ENCODE measurements around the gene UBC. TPM values are rescaled to one million over a fixed set of nuclear protein-coding genes. Genes with fewer than 3 reads are reported as not detected.
"Not testable (repeated sequence)": the region's sequence is repeated elsewhere in the genome, so short reads cannot be mapped to it uniquely, and the experiment has no call there.

UBC gene
- total RNA-seq, 1 experiment from 2014 or later: 880 TPM

DNA sequence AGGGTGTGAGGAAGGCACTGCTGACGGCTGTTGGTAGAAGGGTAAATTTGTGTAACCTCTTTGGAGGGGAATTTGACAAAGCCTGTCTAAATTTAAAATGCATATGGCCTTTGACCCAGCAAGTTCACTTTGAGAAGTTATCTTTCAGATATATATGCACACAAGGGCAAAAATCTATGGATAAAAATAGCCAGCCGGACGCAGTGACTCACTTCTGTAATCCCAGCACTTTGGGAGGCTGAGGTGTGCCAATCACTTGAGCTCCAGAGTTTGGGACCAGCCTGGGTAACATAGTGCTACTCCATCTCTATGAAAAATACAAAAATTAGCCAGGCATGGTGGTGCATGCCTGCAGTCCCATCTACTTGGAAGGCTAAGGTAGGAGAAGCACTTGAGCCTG is 13.4 kb downstream of the UBC start:
- ChIA-PET POLR2A (interaction anchor here (1.5 kb wide), 1 partner anchor 38 kb away, joined by 4 read pairs; no protein-coding TSS in a partner anchor), CTCF (interaction anchor here (1.7 kb wide), 1 partner anchor 39 kb away, joined by 13 read pairs; no protein-coding TSS in a partner anchor)
- H3K36me3 ChIP-seq (ENCODE audit: control insufficient read depth, insufficient read depth, low read length): no peaks in the 10 kb centered on the region
- Mint-ChIP-seq H3K9me3 (ENCODE audit: unreplicated experiment) (no peaks in the 10 kb centered on the region), H3K4me3 (ENCODE audit: unreplicated experiment) (no peak overlapping the region), H3K27me3 (ENCODE audit: insufficient read depth, unreplicated experiment) (no peaks in the 10 kb centered on the region), H3K27ac (ENCODE audit: unreplicated experiment) (peak overlapping the region; percentile 55), H3K36me3 (ENCODE audit: insufficient read depth, unreplicated experiment) (peaks cover 12% of the 10 kb centered on the region), H3K4me1 (ENCODE audit: low read depth, unreplicated experiment) (peaks cover 17% of the 10 kb centered on the region)
- H3K27me3 ChIP-seq (replicated peaks; ENCODE audit: control insufficient read depth, insufficient read depth, low read length): no peaks in the 10 kb centered on the region
- peaks cover 30% of the 10 kb centered on the region for H3K4me1 ChIP-seq
- no peaks in the 10 kb centered on the region for H3K9me3 ChIP-seq
- H3K4me3 ChIP-seq (ENCODE audit: low read depth, low read length): no peak overlapping the region
- TF ChIP-seq, protein P1, sequence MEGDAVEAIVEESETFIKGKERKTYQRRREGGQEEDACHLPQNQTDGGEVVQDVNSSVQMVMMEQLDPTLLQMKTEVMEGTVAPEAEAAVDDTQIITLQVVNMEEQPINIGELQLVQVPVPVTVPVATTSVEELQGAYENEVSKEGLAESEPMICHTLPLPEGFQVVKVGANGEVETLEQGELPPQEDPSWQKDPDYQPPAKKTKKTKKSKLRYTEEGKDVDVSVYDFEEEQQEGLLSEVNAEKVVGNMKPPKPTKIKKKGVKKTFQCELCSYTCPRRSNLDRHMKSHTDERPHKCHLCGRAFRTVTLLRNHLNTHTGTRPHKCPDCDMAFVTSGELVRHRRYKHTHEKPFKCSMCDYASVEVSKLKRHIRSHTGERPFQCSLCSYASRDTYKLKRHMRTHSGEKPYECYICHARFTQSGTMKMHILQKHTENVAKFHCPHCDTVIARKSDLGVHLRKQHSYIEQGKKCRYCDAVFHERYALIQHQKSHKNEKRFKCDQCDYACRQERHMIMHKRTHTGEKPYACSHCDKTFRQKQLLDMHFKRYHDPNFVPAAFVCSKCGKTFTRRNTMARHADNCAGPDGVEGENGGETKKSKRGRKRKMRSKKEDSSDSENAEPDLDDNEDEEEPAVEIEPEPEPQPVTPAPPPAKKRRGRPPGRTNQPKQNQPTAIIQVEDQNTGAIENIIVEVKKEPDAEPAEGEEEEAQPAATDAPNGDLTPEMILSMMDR (IDR thresholded peaks at IDR 0.05; ENCODE audit: insufficient read depth in 1 of 2, low read depth in 1 of 2, low read length in 1 of 2, severe bottlenecking in 1 of 2, unreplicated experiment in 1 of 2): no peak
- no peak for DNase-seq
- BruUV-seq (replicated peaks): no TSS peak
- intact Hi-C loops (cut with micrococcal nuclease; ENCODE audit: unreplicated experiment): no loop called here

DNA sequence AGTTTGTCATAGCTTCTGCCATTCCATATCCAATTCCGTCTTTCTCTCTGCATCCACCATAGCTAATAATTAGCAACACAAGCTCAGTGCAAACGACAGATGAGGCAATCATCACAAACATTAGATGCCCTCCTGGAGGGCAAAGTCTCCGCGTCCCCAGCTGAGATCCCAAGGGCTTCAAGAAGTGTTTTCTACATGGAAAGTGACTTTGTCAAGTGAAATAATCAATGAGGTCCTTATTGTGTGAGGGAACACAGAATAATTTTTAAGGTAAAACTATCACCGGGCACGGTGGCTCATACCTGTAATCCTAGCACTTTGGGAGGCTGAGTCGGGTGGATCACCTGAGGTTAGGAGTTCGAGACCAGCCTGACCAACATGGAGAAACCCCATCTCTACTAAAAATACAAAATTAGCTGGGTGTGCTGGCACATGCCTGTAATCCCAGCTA is 14.1 kb downstream of the UBC start:
- not testable (repeated sequence) for H3K9me3 Mint-ChIP-seq (ENCODE audit: unreplicated experiment); H3K27me3 Mint-ChIP-seq (ENCODE audit: insufficient read depth, unreplicated experiment); H3K36me3 Mint-ChIP-seq (ENCODE audit: insufficient read depth, unreplicated experiment); H3K27me3 ChIP-seq (replicated peaks; ENCODE audit: control insufficient read depth, insufficient read depth, low read length); BruUV-seq (replicated peaks); H3K9me3 ChIP-seq; H3K36me3 ChIP-seq (ENCODE audit: control insufficient read depth, insufficient read depth, low read length); H3K4me3 ChIP-seq (ENCODE audit: low read depth, low read length)
- peak overlapping the region; percentile 53 for H3K4me3 Mint-ChIP-seq (ENCODE audit: unreplicated experiment)
- peak; percentile 71 to 73 for DNase-seq
- CTCF ChIA-PET: interaction anchor here (1.0 to 2.0 kb wide), 5 partner anchors 9 to 40 kb away, joined by 3 to 13 read pairs (median 6); no protein-coding TSS in a partner anchor
- POLR2A ChIA-PET: interaction anchor here (0.7 to 1.5 kb wide), 7 partner anchors 9 to 72 kb away, joined by 3 to 7 read pairs (median 4); partner anchors contain the start of gene UBC
- H3K4me1 Mint-ChIP-seq (ENCODE audit: low read depth, unreplicated experiment): peaks cover 12% of the 10 kb centered on the region
- intact Hi-C loops (cut with micrococcal nuclease; ENCODE audit: unreplicated experiment): loop anchor here (1.0 kb wide), 2 partner anchors 15 to 72 kb away; no protein-coding TSS in a partner anchor
- H3K27ac Mint-ChIP-seq (ENCODE audit: unreplicated experiment): peak overlapping the region; percentile 55
- peaks cover 30% of the 10 kb centered on the region for H3K4me1 ChIP-seq

DNA sequence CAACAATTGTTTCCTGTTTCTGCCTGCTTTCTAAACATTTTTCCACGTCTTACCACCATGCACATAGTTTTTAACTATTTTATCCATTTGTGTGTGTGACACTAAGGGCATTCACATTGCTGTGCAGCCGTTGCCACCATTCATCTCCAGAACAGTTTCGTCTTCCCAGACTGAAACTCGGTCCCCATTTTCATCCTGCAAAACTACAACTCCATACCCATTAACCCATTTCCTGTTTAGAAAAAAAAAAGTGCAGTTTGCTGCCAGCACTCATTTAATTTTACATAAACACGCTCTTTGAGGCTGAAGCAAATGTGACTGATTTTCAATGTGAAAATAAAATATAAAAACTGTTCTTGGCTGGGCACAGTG is 15.5 kb downstream of the UBC start:
- H3K27ac Mint-ChIP-seq (ENCODE audit: unreplicated experiment): no peak overlapping the region
- Histone ChIP-seq H3K27me3 (replicated peaks; ENCODE audit: control insufficient read depth, insufficient read depth, low read length) (no peaks in the 10 kb centered on the region), H3K36me3 (ENCODE audit: control insufficient read depth, insufficient read depth, low read length) (no peaks in the 10 kb centered on the region), H3K4me1 (peaks cover 26% of the 10 kb centered on the region), H3K4me3 (ENCODE audit: low read depth, low read length) (no peak overlapping the region), H3K9me3 (no peaks in the 10 kb centered on the region)
- TF ChIP-seq, protein P1 (IDR thresholded peaks at IDR 0.05; ENCODE audit: insufficient read depth in 1 of 2, low read depth in 1 of 2, low read length in 1 of 2, severe bottlenecking in 1 of 2, unreplicated experiment in 1 of 2): no peak
- BruUV-seq (replicated peaks): no TSS peak
- DNase-seq: no peak
- H3K4me1 Mint-ChIP-seq (ENCODE audit: low read depth, unreplicated experiment): peaks cover 18% of the 10 kb centered on the region
- intact Hi-C loops (cut with micrococcal nuclease; ENCODE audit: unreplicated experiment): no loop called here
- H3K36me3 Mint-ChIP-seq (ENCODE audit: insufficient read depth, unreplicated experiment): no peaks in the 10 kb centered on the region
- no peak overlapping the region for H3K4me3 Mint-ChIP-seq (ENCODE audit: unreplicated experiment)
- ChIA-PET POLR2A (no interaction called here), CTCF (interaction anchor here (1.6 to 2.0 kb wide), 2 partner anchors 14 to 36 kb away, joined by 6 to 7 read pairs; no protein-coding TSS in a partner anchor)
- H3K27me3 Mint-ChIP-seq (ENCODE audit: insufficient read depth, unreplicated experiment): no peaks in the 10 kb centered on the region
- no peaks in the 10 kb centered on the region for H3K9me3 Mint-ChIP-seq (ENCODE audit: unreplicated experiment)

Data from Caco-2 (cell line).